Muscle of arm (tissue), 12 donors: ENCODE measurements around the gene ELAVL1. TPM values are rescaled to one million over a fixed set of nuclear protein-coding genes. Genes with fewer than 3 reads are reported as not detected.
"Not testable (repeated sequence)": the region's sequence is repeated elsewhere in the genome, so short reads cannot be mapped to it uniquely, and the experiment has no call there.

Experiments
- DNase-seq: peaks from one replicate; pipeline ENCODE4 v3.0.0-alpha.2; 2013
- polyA plus RNA-seq, 12 donors: library from polyadenylated mRNA; unstranded; fragments of 120-200 nt; gene quantifications; one replicate each; pipeline ENCODE4 v1.2.1, GENCODE V29; 2013; ENCODE audit not compliant: insufficient read length in 12 of 12

The ELAVL1 gene
- polyA plus RNA-seq, 12 donors, result 35.9 to 67.7 (median 54.3) TPM; not detected in 1

DNA sequence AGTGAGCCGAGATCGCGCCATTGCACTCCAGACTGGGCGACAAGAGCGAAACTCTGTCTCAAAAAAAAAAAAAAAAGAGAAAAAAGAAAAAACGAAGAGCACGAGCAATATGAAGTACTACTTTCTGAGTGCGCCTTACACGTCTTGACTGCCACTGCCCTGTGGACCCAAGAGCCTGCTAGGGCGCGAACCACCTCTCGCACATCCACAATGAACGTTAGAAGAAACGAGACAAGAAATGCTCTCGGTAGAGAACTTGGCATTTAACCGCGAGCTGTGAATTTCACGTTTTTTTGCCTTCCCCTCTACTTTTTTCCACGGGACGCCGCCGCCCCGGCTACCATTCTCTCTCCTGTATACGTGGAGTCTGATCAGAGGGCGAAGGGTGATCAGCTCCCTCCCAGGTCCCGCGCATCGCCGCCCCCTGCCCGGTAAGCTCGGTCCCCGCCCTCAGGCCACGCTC lies 62.4 kb downstream of the ELAVL1 start:
- no peak for DNase-seq

DNA sequence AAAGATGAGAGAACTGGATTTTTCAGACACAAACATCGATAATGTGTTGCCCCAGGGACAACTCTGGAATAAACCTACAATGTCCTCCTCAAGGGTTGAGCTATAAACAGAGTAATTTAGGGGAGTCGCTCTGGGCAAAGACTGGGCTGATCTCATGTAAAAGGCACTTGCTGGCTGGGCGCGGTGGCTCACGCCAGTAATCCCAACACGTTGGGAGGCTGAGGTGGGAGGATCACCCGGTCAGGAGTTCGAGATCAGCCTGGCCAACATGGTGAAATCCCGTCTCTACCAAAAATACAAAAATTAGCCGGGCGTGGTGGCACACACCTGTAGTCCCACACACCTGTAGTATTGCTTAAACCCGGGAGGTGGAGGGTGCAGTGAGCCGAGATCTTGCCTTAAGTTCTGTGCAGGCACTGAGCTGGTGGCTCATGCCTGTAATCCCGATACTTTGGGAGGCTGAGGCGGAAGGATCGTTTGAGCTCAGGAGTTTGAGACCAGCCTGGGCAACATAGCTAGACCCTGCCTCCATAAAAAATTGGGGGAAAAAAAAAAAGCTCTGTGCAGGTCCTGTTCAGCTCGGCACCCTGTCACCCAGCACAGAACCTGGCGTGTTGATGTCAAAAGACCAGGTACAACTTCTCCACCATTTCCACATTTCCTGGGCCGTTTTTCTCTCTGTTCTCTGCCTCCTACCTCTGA lies 63.4 kb downstream of the ELAVL1 start:
- DNase-seq, result no peak

GRCh38 chr19:7940841-7941240 lies 64.6 kb downstream of the ELAVL1 start:
- DNase-seq, result no peak

DNA sequence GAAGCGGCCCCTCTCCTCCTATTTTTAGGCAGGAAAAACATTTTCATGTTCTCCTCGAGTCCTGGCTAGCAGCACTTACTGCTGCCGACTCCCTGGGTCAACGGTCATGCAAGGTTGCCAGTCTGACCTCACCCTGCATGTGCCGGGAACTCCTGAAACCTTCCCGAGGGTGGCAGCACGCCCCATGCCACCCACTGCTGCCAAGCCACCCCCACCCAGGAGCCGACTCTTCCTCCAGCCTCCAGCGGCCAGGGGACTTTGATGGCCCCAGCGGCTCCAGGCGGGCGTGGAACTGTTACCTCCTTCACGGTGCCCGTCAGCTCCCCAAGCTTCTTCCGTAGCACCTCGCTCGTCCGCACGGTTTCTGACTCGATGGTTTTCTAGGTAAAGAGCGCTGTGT lies 70.7 kb downstream of the ELAVL1 start:
- no peak for DNase-seq

- DNase-seq, result no peak
These were observed 71.4 kb downstream of the ELAVL1 start for GRCh38 chr19:7933828-7934725.

- no peak for DNase-seq
These were observed 72.0 kb downstream of the ELAVL1 start for GRCh38 chr19:7933411-7933810.

GRCh38 chr19:7932930-7933300 lies 72.5 kb downstream of the ELAVL1 start:
- DNase-seq, result no peak

GRCh38 chr19:7932276-7932929 lies 73.0 kb downstream of the ELAVL1 start:
- no peak for DNase-seq

DNA sequence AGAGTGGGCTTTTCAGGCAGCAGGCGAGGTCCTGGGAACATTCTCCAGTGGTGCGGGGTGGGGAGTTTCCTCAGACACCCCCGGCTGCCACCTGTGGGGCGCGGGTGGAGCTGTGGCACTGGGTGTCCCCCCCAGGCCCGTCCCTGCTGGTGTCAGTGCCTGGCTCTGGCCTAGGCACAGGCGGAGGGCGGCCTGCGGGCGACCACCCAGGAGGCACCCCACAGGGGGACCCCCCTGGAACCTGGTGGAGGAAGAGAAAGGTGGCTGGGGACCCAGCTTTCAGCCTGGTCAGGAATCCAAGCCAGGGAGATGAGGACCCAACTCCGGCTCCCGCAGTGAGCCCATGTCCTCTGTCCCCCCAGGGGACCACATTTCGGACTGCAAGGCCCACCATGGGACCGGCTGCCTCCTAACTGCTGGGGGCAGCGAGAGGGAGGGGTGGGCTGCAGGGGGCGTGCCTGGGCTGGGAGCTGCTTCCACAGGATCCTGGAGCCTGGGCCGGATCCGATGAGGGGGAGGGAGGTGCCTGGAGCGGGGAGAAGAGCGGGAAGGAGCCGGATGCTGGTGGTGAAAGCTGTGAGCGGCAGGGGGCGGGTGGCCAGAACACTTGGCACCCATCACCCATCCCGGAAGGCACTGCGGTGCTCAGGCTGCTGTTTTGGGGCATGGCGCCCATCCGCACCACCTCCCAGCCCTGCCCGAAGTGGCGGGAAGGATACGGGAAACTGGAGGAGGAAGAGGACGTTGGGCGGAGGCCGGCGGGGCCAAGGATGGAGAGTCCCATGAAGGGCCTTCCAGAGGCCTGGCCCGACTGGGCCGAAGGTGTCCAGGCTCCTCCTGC lies 74.0 kb downstream of the ELAVL1 start:
- DNase-seq, result no peak

GRCh38 chr19:7930765-7931164 lies 74.7 kb downstream of the ELAVL1 start:
- no peak for DNase-seq

DNA sequence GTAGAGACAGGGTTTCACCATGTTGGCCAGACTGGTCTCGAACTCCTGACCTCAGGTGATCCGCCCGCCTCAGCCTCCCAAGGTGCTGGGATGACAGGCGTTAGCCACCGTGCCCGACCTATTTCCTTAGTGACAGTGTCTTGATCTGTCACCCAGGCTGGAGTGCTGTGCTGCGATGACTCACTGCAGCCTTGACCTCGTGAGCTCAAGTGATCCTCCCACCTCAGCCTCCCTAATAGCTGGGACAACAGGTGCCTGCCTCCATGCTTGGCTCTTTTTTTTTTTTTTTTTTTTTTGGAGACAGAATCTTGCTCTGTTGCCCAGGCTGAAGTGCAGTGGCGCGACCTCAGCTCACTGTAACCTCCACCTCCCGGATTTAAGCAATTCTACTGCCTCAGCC lies 75.4 kb downstream of the ELAVL1 start:
- DNase-seq, result not testable (repeated sequence)

DNA sequence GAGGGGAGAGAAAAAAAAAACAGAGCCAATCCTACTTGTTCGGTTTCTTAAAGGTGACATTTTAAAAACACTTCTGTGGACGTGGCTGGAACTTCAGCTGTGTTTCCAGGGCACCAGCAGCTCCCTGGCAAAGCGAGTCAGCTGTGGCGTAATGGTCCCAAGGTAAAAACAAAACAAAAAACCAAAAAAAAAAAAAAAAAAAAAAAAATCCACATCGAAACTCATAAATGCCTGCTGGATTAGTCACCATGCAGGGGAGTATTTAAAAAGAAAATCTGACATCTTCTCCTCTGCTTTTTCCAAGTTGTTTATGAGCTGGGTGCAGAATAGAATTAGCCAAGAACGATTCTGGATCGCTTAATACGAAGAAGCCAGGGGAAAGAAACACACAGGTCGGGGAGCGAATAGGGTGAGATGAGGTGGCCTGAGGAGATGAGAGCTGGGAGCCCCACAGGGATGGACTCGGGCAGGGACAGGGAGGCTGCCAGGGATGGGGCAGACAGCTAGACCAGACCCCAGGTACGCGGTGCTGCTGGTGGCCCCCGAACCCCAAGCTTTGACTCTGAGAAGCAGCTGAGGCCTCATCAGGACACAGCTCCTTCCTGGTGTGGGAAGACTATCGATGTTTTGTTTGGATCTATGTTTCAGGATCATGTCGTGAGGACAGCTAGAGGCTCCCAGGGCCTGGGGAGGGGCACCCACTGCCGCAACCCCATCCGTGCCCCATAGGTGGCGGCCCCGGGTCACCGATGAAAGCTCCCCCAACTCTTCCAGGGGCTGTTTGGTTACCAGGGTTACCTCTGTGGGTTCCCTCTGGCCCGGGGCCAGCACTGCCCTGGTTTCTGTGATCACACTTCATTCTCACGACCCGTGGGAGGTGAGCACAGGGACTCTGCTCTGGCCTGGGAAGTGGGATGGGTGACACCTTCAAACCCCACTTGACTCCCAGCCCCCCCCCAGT lies 76.4 kb downstream of the ELAVL1 start:
- DNase-seq, result no peak

GRCh38 chr19:7928334-7928706 lies 77.1 kb downstream of the ELAVL1 start:
- DNase-seq, result no peak

DNA sequence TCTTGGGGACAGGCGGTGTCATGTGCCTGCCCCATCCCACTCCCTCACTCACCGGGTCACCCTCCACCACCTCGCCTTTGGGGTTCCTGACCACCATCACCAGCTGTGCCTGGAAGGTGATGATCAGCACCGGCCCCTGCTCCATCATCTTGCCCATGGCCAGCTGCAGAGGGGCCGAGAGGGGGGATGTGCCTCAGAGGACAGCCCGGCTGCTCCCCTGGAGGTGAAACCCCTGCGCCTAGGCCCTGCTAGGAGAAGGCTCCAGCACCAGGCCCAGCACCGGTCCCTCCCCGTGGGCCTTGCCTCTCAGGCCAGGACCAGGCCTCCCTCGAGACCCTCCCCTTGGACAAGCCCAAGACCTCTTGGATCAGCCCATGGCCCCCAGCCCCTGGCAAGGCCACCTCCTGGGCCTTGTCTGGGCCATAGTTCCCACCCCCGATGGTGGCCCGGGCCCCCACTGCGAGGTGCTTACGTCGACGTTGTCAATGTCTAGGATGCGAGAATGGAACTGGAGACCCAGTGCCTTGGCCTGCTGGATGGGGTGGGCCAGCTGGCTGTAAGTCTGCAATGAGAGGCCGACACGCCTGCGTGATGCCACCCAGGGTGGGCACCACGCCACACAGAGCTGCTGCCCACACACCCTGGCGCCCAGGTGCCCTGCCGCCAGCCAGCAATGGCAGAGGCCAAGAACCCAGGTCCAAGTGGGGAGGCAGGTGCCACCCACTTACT lies 77.7 kb downstream of the ELAVL1 start:
- DNase-seq, result no peak

DNA sequence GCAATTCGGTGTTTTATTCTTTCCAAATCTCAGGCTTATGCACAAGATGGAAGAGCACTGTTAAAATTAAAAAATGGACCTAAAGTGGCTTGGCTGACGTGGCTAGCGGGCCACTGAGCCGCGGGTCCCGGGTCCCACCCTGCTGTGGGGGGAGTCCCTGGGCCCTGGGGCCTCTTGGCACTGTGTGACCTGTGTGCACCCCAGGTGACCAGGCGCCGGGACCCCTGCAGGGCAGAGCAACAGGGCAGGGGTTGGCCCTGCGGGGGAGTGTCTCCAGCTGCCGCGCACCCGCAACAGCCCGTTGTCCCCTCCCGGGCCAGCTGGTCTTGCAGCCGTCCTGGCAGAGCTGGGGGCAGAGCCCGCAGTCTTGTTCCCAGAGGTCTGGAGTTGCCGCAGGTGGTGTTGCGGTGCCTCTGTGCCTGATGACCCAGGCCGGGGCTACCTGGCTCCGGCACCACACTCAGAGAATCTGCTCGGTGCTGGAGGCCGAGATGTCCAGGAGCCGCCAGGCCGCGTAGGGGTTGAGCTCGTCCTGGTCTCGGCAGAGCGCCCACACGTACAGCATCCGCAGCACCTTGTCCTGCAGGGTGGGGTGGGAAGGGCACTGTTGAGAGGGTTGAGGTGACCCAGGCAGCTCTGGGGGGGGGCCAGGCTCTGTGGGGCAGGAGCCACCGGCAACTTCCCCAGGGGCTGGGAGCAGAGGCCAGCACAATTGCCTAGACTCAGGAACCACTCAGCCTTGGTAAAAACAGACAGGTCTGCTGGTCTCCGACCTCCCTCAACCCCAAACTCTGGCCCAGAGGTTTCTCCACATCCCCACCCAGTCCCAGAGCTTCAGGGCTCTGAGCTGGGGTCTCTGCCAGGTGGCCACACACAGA lies 78.5 kb downstream of the ELAVL1 start:
- no peak for DNase-seq

DNA sequence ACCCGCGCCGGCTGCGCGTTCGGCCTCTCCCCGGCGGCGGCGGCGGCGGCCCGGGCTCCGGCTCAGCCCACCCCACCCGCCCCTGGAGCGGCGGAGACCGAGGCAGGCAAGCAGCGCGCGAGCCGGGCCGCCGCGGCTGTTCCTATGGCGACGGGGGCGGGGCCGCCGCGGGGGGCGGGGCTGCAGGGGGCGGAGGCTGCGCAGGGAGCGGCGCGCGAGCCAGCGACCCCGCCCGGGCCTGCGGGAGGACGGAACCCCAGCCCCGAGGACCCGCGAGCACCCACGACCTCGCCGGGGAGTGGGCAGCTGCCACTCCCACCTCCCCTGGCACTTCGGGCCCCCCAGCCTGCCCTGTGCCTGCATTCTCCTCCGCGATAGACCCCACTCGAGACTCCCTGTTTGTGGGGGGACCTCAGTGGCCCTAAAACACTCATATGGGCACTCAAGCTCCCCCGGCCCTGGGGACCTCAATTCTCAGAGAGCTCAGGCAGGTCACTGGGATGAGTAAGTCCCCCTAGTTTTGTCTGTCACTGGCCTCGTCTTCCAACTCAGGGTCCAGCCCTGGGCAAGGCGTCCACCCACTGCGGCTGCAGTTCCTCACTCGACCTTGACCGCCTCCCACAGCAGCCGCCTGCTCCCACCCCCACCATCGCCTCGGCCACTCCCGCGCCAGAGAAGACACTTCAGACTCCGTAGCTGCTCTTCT lies 79.3 kb downstream of the ELAVL1 start, which contains the start of gene CTXN1:
Gene CTXN1 (minus strand): TSS at position 115 of the 706 bp plus-strand sequence. CDS start 597 bp downstream, outside the sequence.
- DNase-seq, result no peak

- DNase-seq, result peak; percentile 80
These were observed 80.1 kb downstream of the ELAVL1 start for GRCh38 chr19:7925171-7925851.
